T-helper 2 cell (primary cell): ENCODE data around the gene GEMIN7.

Source experiments
- DNase-seq, 5 experiments: peaks; one replicate each; pipeline versions ENCODE4 v3.0.0 to v3.0.0-alpha.2; 2012 to 2022

Gene GEMIN7

DNA sequence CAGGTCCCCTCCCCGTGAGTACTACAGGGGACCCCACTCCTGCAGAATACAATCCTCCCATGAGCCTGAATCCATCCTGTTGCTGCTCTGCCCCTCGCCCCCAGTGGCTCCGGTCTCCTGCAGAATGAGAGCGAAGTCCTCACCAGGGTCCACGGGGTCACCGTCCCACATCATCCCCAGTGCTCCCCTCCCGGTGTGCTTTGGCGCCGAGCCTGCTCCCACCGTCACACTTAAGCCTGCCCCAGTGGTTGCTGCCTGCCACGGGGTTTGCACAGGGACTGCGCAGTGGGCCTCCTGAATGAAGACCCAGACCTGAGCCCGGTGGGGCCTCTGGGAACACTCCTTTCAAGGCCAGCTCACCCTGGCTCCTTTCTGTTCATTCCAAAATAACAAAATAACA is 51.2 kb downstream of the GEMIN7 start:
- DNase-seq: no peak

DNA sequence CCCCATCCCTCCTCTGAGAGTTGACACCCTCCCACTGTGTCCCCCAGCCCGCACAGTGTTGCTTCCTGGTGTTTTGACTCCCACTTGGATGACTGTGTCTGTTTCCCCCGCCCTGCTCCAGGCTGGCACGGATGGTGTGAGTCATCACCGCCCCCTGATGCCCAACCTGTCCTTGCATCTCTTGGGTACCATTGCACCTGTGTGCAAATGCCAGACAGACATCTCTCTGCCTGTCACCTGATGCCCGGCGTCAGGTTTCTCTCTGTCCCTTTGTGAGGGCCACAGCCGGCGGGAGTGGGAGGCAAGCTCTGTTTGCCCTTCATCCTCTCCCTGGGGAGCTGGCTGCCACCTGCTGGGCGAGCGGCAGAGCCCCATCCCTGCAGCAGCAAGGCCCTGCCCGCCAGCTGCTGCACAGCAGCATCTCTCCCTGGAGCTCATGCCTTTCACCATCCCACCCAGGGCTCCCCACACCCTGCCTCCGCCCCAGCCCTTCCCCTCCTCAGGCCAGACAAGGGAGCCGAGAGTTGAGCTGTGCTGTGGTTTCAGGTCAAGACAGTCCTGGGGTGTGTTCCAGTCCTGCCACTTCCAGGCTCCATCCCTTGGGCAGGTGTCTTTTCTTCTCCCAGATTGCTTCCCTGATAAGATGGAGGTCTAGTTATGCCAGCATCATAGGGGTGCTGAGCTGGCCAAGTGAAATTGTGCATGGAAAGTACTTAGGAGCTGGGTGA is 52.0 kb downstream of the GEMIN7 start:
- peak in 1 of 5 experiments; percentile 18 for DNase-seq

DNA sequence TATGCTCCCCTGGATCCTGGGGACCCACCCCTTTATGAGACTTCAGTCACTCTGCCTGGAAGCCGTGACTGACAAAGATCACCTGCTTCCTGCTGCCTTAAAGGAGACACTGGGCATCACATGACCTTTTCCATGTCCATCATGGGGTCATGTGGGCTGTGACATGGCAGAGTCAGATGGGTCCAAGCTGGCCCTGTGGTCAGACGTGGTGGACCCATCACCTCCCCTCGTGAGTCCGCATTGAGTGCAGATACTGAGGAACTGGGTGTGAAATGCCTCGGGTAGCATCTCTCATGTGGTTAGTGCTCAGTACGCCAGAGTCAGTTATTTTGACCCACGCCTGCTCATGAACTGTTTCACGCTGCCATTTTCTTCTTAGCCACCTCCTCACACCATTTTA is 54.6 kb downstream of the GEMIN7 start:
- no peak for DNase-seq

DNA sequence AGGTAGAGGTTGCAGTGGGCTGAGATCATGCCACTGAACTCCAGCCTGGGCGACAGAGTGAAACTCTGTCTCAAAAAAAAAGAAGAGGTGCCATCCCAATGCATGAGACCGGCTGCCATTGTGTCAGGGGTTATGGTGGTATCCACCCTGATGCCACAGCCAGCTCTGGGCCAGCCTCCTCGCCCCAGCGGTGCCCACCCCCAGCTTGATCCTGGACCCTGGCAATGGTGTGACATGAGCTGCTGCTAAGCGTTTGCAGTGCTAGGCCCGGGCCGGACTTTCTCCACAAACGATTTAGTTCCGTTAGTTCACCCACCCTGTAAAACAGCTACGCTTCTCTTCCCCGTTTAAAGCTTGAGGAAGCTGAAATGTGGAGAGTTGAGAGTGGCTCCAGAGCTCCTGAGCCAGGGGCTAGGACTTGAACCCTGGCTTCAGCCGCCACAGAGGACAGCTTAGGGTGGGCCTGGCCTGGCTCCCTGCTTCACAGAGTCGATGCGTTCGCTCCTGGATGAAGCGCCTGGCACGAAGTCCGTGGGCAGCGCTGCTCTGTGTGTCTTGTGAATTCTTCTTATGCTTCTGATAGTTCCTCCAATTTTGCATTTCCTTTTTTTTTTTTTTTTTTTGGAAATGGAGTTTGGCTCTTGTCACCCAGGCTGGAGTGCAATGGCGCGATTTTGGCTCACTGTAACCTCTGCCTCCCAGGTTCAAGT is 56.3 kb downstream of the GEMIN7 start:
- no peak for DNase-seq

DNA sequence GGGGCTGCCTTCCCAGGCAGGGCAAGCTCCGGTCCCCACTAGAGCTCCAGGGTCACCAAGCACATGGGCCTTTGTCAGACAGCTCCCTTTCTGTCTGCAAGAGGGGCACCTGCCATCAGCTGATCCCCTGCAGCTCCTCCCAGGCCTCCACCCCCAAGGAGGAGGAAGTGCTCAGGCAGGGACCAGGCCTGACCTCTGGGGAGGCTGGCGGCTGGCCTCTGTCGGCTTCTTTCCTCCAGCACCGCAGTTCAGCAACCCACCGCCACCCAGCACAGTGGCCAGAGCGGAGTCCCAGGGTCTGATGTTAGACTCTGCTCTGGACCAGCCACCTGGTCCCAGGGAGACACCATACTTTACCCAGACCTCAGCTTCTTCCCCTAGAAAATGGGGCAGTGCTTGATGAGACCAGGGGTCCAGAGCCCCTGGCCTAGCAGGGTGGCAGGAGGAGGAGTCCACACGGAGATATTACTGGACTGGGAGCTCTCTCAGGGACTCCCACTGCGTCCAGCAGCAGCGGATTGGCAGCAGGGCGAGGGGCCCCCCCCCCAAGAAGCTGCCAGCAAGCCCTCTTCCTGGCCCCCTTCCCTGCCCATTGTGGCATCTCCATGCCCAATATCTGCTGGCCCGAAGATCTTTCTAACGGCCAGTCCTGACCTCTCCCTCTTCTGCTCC is 57.6 kb downstream of the GEMIN7 start:
- no peak for DNase-seq

DNA sequence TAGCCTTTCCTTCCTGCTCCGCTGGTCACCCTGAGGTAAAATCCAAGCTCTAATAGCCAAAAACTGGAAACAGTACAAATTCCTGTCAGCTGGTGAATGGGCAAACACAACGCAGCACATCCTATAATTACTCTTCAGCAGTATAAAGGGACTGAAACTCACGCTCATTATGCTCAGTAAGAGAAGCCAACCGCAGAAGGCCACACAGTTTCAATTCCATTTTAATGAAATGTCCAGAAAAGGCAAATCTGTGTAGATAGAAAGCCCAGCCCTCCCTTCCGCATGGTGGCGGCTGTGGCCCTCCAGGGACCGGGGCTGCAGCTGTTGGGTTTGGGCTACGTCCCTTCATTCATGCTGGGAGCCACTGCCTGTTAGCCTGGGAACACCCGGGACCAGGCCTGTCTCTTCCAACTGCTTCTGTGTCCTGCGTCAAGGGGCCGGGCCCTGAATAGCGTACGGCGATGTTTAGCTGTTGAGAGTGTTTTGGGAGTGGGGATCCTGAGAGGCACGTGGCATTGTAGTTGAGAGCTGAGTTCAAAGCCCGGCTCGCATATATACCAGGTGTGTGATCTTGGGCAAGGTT is 58.2 kb downstream of the GEMIN7 start:
- DNase-seq: no peak

DNA sequence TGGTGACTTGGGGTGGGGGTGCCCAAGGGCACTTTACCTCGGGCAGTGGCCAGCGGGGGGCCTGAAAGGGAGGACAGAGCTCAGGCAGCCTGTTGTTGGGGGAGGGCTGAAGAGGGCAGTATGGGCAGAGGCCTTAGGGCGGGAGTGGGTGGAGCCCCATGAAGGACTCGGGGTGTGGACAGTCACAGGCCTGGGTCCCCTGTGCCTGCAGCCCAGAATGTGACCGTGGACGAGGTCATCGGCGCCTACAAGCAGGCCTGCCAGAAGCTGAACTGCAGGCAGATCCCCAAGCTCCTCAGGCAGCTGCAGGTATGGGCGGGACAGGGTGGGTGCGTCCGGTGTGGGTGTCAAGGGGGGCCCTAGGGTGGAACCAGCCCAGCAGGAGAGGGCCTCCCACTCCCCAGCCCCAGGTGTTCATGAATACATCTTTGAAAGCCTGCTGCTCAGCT is 59.3 kb downstream of the GEMIN7 start:
- no peak for DNase-seq

DNA sequence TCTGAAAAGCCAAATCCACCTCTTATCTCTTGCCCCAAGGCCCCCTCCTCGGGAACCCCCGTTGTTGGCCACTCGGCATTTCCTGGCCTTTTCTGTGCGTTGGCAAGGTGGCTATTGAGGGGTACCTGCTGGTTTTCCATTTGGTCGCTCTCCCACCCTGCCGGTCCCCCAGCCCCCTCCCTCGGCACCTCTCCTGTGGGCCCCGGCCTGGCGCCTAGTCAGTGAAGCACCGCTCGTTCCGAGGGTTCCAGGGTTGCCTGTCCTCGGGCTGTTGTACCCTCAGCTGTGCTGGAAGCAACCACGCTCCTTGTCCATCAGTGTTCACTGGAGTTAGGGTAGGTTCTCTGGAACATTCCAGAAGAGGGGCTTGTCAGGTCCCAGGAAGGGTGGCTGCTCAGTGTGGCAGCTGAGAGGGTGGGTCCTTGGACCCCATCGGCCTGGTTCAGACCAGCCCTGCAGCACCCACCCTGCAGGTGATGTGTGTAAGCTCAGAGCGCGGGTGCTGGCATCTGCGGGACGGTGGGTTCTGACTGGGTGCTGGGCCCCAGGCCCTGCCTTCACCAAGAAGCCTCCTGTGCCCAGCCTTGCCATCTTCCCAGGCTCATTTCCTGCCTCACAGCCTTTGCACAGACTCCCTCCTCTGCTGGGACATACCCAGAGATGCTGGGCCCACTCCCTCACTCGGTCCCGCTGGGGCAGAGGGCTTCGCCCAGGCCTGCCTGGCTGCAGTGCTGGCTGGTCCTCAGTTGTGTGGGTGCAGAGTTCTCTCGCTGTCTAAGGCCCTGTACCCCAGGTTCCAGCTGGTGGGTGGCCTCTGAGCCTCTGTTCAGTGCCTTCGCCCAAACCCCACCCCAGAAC is 60.5 kb downstream of the GEMIN7 start:
- no peak for DNase-seq

DNA sequence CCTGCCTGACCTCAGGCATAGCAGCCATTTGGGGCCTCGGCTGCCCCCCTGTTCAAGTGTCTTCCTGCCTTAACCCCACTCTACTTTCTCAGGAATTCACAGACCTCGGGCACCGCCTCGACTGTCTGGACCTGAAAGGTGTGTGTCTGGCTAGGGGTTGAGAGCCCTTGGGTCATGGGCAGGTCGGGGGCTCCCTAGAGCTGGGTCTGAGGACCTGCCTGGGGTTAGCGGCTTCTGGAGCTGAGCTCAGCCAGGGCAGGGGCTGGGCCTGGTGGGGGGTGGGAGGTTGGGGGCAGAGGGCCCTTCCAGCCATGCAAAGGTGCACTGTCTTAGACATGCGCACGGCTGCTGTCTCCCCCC is 61.1 kb downstream of the GEMIN7 start:
- DNase-seq: no peak

DNA sequence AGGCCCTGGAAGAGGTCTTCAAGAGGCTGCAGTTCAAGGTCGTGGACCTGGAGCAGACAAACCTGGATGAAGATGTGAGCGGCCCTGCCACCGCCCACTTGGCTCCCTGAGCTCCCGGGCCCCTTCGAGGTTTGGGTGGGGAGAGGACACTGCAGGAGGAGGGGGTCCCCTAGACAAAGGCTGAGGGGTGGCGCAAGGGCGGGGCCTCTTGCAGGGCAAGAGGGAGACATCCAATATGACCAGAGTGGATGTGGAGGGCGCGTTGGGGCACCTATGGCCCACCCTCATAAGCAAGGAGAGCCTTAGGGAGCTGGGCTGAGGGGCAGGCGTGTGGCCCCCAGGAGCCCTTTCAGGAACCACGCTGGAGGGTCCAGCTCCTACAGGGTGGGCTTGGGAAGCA is 61.5 kb downstream of the GEMIN7 start:
- no peak for DNase-seq
